Hippocampal formation (tissue), 2 donors: Measurements from ENCODE around the gene RYR2.
A peak's percentile ranks its signal among the peaks of the same experiment; 100 is the strongest.

Source experiments
- DNase-seq, 2 donors: peaks; one replicate each; lab custom pipeline; 2025; lab: John Stamatoyannopoulos, UW

Gene RYR2

GRCh38 chr1:237041795-237042525 lies at the start of gene RYR2:
Gene RYR2 (plus strand): TSS chr1:237042184. CDS start chr1:237042522, 338 bp downstream.
- DNase-seq = peak; percentile 11

- no peak for DNase-seq
These were observed 49.5 kb upstream of the RYR2 start for GRCh38 chr1:236992449-236992848.

GRCh38 chr1:236994450-236994849 lies 47.5 kb upstream of the RYR2 start:
- no peak for DNase-seq

GRCh38 chr1:236997361-236997760 lies 44.6 kb upstream of the RYR2 start:
- no peak for DNase-seq

- DNase-seq = no peak
These were observed 44.1 kb upstream of the RYR2 start for GRCh38 chr1:236997882-236998281.

GRCh38 chr1:236998546-236998945 lies 43.4 kb upstream of the RYR2 start:
- no peak for DNase-seq

GRCh38 chr1:237000191-237000590 lies 41.8 kb upstream of the RYR2 start:
- no peak for DNase-seq

GRCh38 chr1:237003516-237003915 lies 38.5 kb upstream of the RYR2 start:
- DNase-seq = no peak

- no peak for DNase-seq
These were observed 37.9 kb upstream of the RYR2 start, which contains the start of gene MT1HL1 for GRCh38 chr1:237004116-237004515. Gene MT1HL1 (minus strand): TSS chr1:237004441. CDS start chr1:237004372, 69 bp downstream.

GRCh38 chr1:237005674-237006073 lies 36.3 kb upstream of the RYR2 start:
- DNase-seq = no peak

- no peak for DNase-seq
These were observed 34.7 kb upstream of the RYR2 start for GRCh38 chr1:237007147-237007881.

GRCh38 chr1:237009611-237010010 lies 32.4 kb upstream of the RYR2 start:
- no peak for DNase-seq

GRCh38 chr1:237011432-237011831 lies 30.6 kb upstream of the RYR2 start:
- no peak for DNase-seq

- DNase-seq = no peak
These were observed 29.6 kb upstream of the RYR2 start for GRCh38 chr1:237012361-237012760.

GRCh38 chr1:237012788-237013383 lies 29.1 kb upstream of the RYR2 start:
- no peak for DNase-seq

GRCh38 chr1:237013608-237014007 lies 28.4 kb upstream of the RYR2 start:
- no peak for DNase-seq

- DNase-seq = no peak
These were observed 25.4 kb upstream of the RYR2 start for GRCh38 chr1:237016626-237017025.

- no peak for DNase-seq
These were observed 23.1 kb upstream of the RYR2 start for GRCh38 chr1:237018896-237019295.

GRCh38 chr1:237025358-237026074 lies 16.5 kb upstream of the RYR2 start:
- no peak for DNase-seq

- DNase-seq = no peak
These were observed 12.7 kb upstream of the RYR2 start for GRCh38 chr1:237029240-237029639.

- no peak for DNase-seq
These were observed 12.0 kb upstream of the RYR2 start for GRCh38 chr1:237029850-237030535.

- no peak for DNase-seq
These were observed 10.5 kb upstream of the RYR2 start for GRCh38 chr1:237031480-237031879.
